H1 (cell line): ENCODE measurements around the gene STKLD1. TPM values are rescaled to one million over a fixed set of nuclear protein-coding genes. Genes with fewer than 3 reads are reported as not detected.

Experiments used
- polyA plus RNA-seq, 7 experiments: library from polyadenylated mRNA; depleted of rRNA in 3 of 7; stranded (reverse) in 5 of 7; unstranded in 2 of 7; fragments of >200 nt in 5 of 7; fragments of 200-250 nt in 2 of 7; gene quantifications; 1 replicate in 5 of 7; 2 replicates in 1 of 7; 4 replicates in 1 of 7; pipeline versions ENCODE4 v1.2.1 to v1.2.3, GENCODE V29; 2011 to 2013; ENCODE audit warnings: missing spikeins in 2 of 7, mixed read lengths in 2 of 7
- total RNA-seq: library from RNA; stranded (reverse); fragmentation: NEBNext Ultra II Directional; extraction: Animal tissue kit (Norgen Biotek cat#: 25700); gene quantifications from 2 replicates; pipeline ENCODE4 v1.2.1, GENCODE V29; 2021
- TF ChIP-seq, protein P1 (sequence below): IDR thresholded peaks from 2 replicates; pipeline ENCODE4 v1.6.1; 2012; ENCODE audit warnings: inconsistent platforms

The STKLD1 gene
- total and polyA plus RNA-seq, 2 of the 8 experiments (the other 6 are each of a cell fraction or from before 2014, with no cell fraction given), result 0.26 TPM; not detected in 1

- TF ChIP-seq, protein P1, sequence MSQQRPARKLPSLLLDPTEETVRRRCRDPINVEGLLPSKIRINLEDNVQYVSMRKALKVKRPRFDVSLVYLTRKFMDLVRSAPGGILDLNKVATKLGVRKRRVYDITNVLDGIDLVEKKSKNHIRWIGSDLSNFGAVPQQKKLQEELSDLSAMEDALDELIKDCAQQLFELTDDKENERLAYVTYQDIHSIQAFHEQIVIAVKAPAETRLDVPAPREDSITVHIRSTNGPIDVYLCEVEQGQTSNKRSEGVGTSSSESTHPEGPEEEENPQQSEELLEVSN, result no peak
Observed at GRCh38 chr9:133440874-133441273, 64.7 kb downstream of the STKLD1 start (continued).
